Urinary bladder (tissue), 4 donors: ENCODE data around the gene SMIM32. TPM values are rescaled to one million over a fixed set of nuclear protein-coding genes. Genes with fewer than 3 reads are reported as not detected.

ENCODE experiments used
- DNase-seq: peaks from one replicate; pipeline ENCODE4 v3.0.0-alpha.2; 2015; ENCODE audit errors: extremely low spot score
- H3K27ac ChIP-seq: one replicate; pipeline ENCODE4 v1.5.1; 2013; ENCODE audit warnings: low read depth, mild to moderate bottlenecking, moderate library complexity
- H3K36me3 ChIP-seq: one replicate; pipeline ENCODE4 v1.6.1; 2013; ENCODE audit warnings: mild to moderate bottlenecking, moderate library complexity; ENCODE audit not compliant: insufficient read depth
- H3K4me1 ChIP-seq: one replicate; pipeline ENCODE4 v1.6.1; 2013; ENCODE audit warnings: mild to moderate bottlenecking, moderate library complexity; ENCODE audit not compliant: insufficient read depth
- H3K4me3 ChIP-seq: one replicate; pipeline ENCODE4 v1.5.1; 2013; ENCODE audit warnings: low read depth, low read length
- WGBS: extraction: QIAGEN DNeasy Blood & Tissue Kit; methylation state at CpG from one replicate; pipeline ENCODE4 v1.1.7; 2013; 5-methylcytosine and 5-hydroxymethylcytosine counted together
- polyA plus RNA-seq: library from polyadenylated mRNA; stranded (reverse); fragments of 200-250 nt; gene quantifications from one replicate; pipeline ENCODE4 v1.2.3, GENCODE V29; 2013
- total RNA-seq: library from RNA; depleted of rRNA; stranded (reverse); fragments of >200 nt; gene quantifications from one replicate; pipeline ENCODE4 v1.2.3, GENCODE V29; 2014
- donor health status: healthy with polysubstance abuse.
- donor health status: healthy.

Gene SMIM32
- total and polyA plus RNA-seq, 2 donors: 0.09 TPM; not detected in 1

- Histone ChIP-seq H3K27ac (no peak overlapping the region), H3K36me3 (no peaks in the 10 kb centered on the region), H3K4me3 (no peak overlapping the region), H3K4me1 (no peaks in the 10 kb centered on the region)
- no peak for DNase-seq
- 80% methylated on average over 4 of the region's 4 CpGs for WGBS
Measured at GRCh38 chr5:136215812-136216211, 22.9 kb upstream of the SMIM32 start.

GRCh38 chr5:136213919-136214493 lies 21.0 kb upstream of the SMIM32 start:
- no peaks in the 10 kb centered on the region for H3K36me3 ChIP-seq
- 65% methylated on average over 9 of the region's 9 CpGs for WGBS
- no peak overlapping the region for H3K4me3 ChIP-seq
- H3K4me1 ChIP-seq: no peaks in the 10 kb centered on the region
- no peak for DNase-seq
- no peak overlapping the region for H3K27ac ChIP-seq

GRCh38 chr5:136212252-136212721 lies 19.3 kb upstream of the SMIM32 start:
- Histone ChIP-seq H3K27ac (no peak overlapping the region), H3K36me3 (no peaks in the 10 kb centered on the region), H3K4me1 (no peaks in the 10 kb centered on the region), H3K4me3 (no peak overlapping the region)
- 50% methylated on average over 10 of the region's 10 CpGs for WGBS
- DNase-seq: no peak

GRCh38 chr5:136211282-136212040 lies 18.5 kb upstream of the SMIM32 start:
- 83% methylated on average over 10 of the region's 10 CpGs for WGBS
- no peak for DNase-seq
- Histone ChIP-seq H3K27ac (no peak overlapping the region), H3K4me1 (no peaks in the 10 kb centered on the region), H3K36me3 (no peaks in the 10 kb centered on the region), H3K4me3 (no peak overlapping the region)

GRCh38 chr5:136210259-136210658 lies 17.3 kb upstream of the SMIM32 start:
- 78% methylated on average over 4 of the region's 4 CpGs for WGBS
- no peaks in the 10 kb centered on the region for H3K36me3 ChIP-seq
- H3K4me3 ChIP-seq: no peak overlapping the region
- DNase-seq: no peak
- H3K27ac ChIP-seq: no peak overlapping the region
- no peaks in the 10 kb centered on the region for H3K4me1 ChIP-seq

GRCh38 chr5:136209346-136209910 lies 16.5 kb upstream of the SMIM32 start:
- Histone ChIP-seq H3K4me1 (no peaks in the 10 kb centered on the region), H3K27ac (no peak overlapping the region), H3K36me3 (no peaks in the 10 kb centered on the region), H3K4me3 (no peak overlapping the region)
- WGBS: 93% methylated on average over 14 of the region's 14 CpGs
- no peak for DNase-seq

GRCh38 chr5:136208916-136209315 lies 16.0 kb upstream of the SMIM32 start:
- DNase-seq: no peak
- Histone ChIP-seq H3K27ac (no peak overlapping the region), H3K36me3 (no peaks in the 10 kb centered on the region), H3K4me1 (no peaks in the 10 kb centered on the region), H3K4me3 (no peak overlapping the region)
- WGBS: 75% methylated on average over 3 of the region's 3 CpGs

- no peak for DNase-seq
- no peaks in the 10 kb centered on the region for H3K36me3 ChIP-seq
- 93% methylated on average over 7 of the region's 7 CpGs for WGBS
- no peak overlapping the region for H3K4me3 ChIP-seq
- H3K27ac ChIP-seq: no peak overlapping the region
- H3K4me1 ChIP-seq: no peaks in the 10 kb centered on the region
Measured at GRCh38 chr5:136207631-136208030, 14.7 kb upstream of the SMIM32 start.

GRCh38 chr5:136206361-136206760 lies 13.4 kb upstream of the SMIM32 start:
- H3K27ac ChIP-seq: no peak overlapping the region
- H3K4me3 ChIP-seq: no peak overlapping the region
- 89% methylated on average over 5 of the region's 5 CpGs for WGBS
- DNase-seq: no peak
- H3K36me3 ChIP-seq: no peaks in the 10 kb centered on the region
- no peaks in the 10 kb centered on the region for H3K4me1 ChIP-seq

- Histone ChIP-seq H3K4me1 (no peaks in the 10 kb centered on the region), H3K27ac (no peak overlapping the region), H3K36me3 (no peaks in the 10 kb centered on the region), H3K4me3 (no peak overlapping the region)
- DNase-seq: no peak
- WGBS: 88% methylated on average over 4 of the region's 4 CpGs
Measured at GRCh38 chr5:136205941-136206340, 13.0 kb upstream of the SMIM32 start.

- no peak for DNase-seq
- no peak overlapping the region for H3K27ac ChIP-seq
- WGBS: 93% methylated on average over 8 of the region's 8 CpGs
- H3K4me3 ChIP-seq: no peak overlapping the region
- no peaks in the 10 kb centered on the region for H3K36me3 ChIP-seq
- H3K4me1 ChIP-seq: no peaks in the 10 kb centered on the region
Measured at GRCh38 chr5:136205061-136205702, 12.2 kb upstream of the SMIM32 start.

- Histone ChIP-seq H3K4me1 (no peaks in the 10 kb centered on the region), H3K4me3 (no peak overlapping the region), H3K27ac (no peak overlapping the region), H3K36me3 (no peaks in the 10 kb centered on the region)
- no peak for DNase-seq
- WGBS: 91% methylated on average over 6 of the region's 6 CpGs
Measured at GRCh38 chr5:136203303-136203922, 10.5 kb upstream of the SMIM32 start.

- WGBS: 27% methylated on average over 13 of the region's 13 CpGs
- no peaks in the 10 kb centered on the region for H3K36me3 ChIP-seq
- H3K4me3 ChIP-seq: no peak overlapping the region
- no peak for DNase-seq
- H3K27ac ChIP-seq: no peak overlapping the region
- H3K4me1 ChIP-seq: no peaks in the 10 kb centered on the region
Measured at GRCh38 chr5:136202469-136203205, 9.7 kb upstream of the SMIM32 start.
